Endothelial cell of umbilical vein (primary cell): ENCODE results near the gene CEP20. TPM values are rescaled to one million over a fixed set of nuclear protein-coding genes. Genes with fewer than 3 reads are reported as not detected.

Experiments
- BruUV-seq: library from RNA; stranded (reverse); fragments of 400-500 nt; replicated peaks from 2 replicates; lab custom pipeline; 2021; lab: Mats Ljungman, UMichigan
- CTCF ChIA-PET: fragments of 300-600, 350-600 bp; sonication (Branson Sonifier 250); formaldehyde crosslinking; loops from one replicate; lab custom pipeline; 2021; ENCODE audit warnings: antibody characterized with exemption, inconsistent platforms; lab: Charles Lee
- POLR2A ChIA-PET: fragments of 300-600, 350-600 bp; sonication (Branson Sonifier 250); formaldehyde crosslinking; loops from one replicate; lab custom pipeline; 2021; ENCODE audit warnings: antibody characterized with exemption, inconsistent platforms; lab: Charles Lee
- DNase-seq: peaks from one replicate; pipeline ENCODE4 v3.0.0-alpha.2; 2011; ENCODE audit warnings: low read depth, low spot score
- FAIRE-seq: peaks from 2 replicates; lab custom pipeline; 2011; peaks lifted over from hg19 to GRCh38; lab: Jason Lieb, UNC
- H2AFZ ChIP-seq: 2 replicates; pipeline ENCODE4 v1.6.0; 2012; ENCODE audit warnings: low read depth, low read length, control low read depth, inconsistent platforms
- H3K27ac ChIP-seq: 2 replicates; pipeline ENCODE4 v1.5.1; 2011; ENCODE audit warnings: low read depth, mild to moderate bottlenecking, control low read depth, low read length, moderate library complexity; ENCODE audit not compliant: insufficient read depth
- H3K27me3 ChIP-seq, 2 experiments: 2 replicates each; pipeline versions ENCODE4 v1.6.0 to v1.6.1; 2011; ENCODE audit warnings: low read length in 2 of 2, mixed read lengths in 1 of 2; ENCODE audit not compliant: control insufficient read depth in 2 of 2, insufficient read depth in 2 of 2
- H3K36me3 ChIP-seq, 2 experiments: 2 replicates in 1 of 2; 3 replicates in 1 of 2; pipeline ENCODE4 v1.5.1; 2011; ENCODE audit warnings: low read length in 2 of 2, mild to moderate bottlenecking in 1 of 2, moderate library complexity in 1 of 2; ENCODE audit not compliant: control insufficient read depth in 2 of 2, insufficient read depth in 2 of 2; ENCODE audit errors: extremely low read depth in 1 of 2
- H3K4me1 ChIP-seq: 3 replicates; pipeline ENCODE4 v1.5.1; 2011; ENCODE audit warnings: mild to moderate bottlenecking, low read length; ENCODE audit not compliant: control insufficient read depth, insufficient read depth; ENCODE audit errors: extremely low read depth
- H3K4me2 ChIP-seq: 2 replicates; pipeline ENCODE4 v1.6.1; 2011; ENCODE audit warnings: low read length, control low read depth, mixed read lengths; ENCODE audit not compliant: insufficient read depth
- H3K4me3 ChIP-seq, 3 experiments: fragments of 200-600 bp in 1 of 3; sonication (generic), shearing (Covaris generic) in 1 of 3; replicated peaks in 1 of 3; 2 replicates each; pipeline ENCODE4 v1.5.1; 2011 to 2016; ENCODE audit warnings: control low read depth in 3 of 3, low read length in 3 of 3, mild to moderate bottlenecking in 2 of 3, inconsistent platforms in 1 of 3, low read depth in 1 of 3, moderate library complexity in 1 of 3; ENCODE audit not compliant: insufficient read depth in 1 of 3
- H3K79me2 ChIP-seq: 2 replicates; pipeline ENCODE4 v1.6.0; 2012; ENCODE audit warnings: low read length, inconsistent platforms; ENCODE audit not compliant: control insufficient read depth, insufficient read depth
- H3K9ac ChIP-seq: replicated peaks from 2 replicates; pipeline ENCODE3; 2011; ENCODE audit warnings: low read length, control low read depth; ENCODE audit not compliant: insufficient read depth; ENCODE audit errors: extremely low read depth
- H3K9me1 ChIP-seq: replicated peaks from 3 replicates; pipeline ENCODE4 v1.6.0; 2011; ENCODE audit warnings: mild to moderate bottlenecking, low read length; ENCODE audit not compliant: control insufficient read depth, insufficient read depth; ENCODE audit errors: extremely low read depth
- H3K9me3 ChIP-seq: replicated peaks from 2 replicates; pipeline ENCODE4 v1.5.1; 2012; ENCODE audit warnings: low read length, inconsistent platforms; ENCODE audit not compliant: control insufficient read depth, insufficient read depth
- H4K20me1 ChIP-seq: replicated peaks from 2 replicates; pipeline ENCODE3; 2011; ENCODE audit warnings: mild to moderate bottlenecking, low read length; ENCODE audit not compliant: control insufficient read depth, insufficient read depth; ENCODE audit errors: extremely low read depth
- GATA2 ChIP-seq: IDR thresholded peaks from 2 replicates; pipeline ENCODE4 v1.7.0; 2011; ENCODE audit warnings: low read depth, mild to moderate bottlenecking, moderate library complexity, mixed read lengths, low read length; ENCODE audit not compliant: insufficient read length, insufficient read depth
- MAX ChIP-seq: IDR thresholded peaks from 2 replicates; pipeline ENCODE4 v1.6.1; 2011; ENCODE audit not compliant: insufficient read depth, insufficient read length
- MYC ChIP-seq: IDR thresholded peaks from one replicate; pipeline ENCODE4 v1.6.1; 2011; ENCODE audit warnings: mild to moderate bottlenecking, low read depth, low read length
- POLR2A ChIP-seq: IDR thresholded peaks from 2 replicates; pipeline ENCODE4 v1.6.1; 2012; ENCODE audit warnings: low read depth, mild to moderate bottlenecking, control low read depth, low read length
- dilution Hi-C: fragments of 300-500 bp; cut with MboI; formaldehyde crosslinking; loops from one replicate; pipeline ENCODE4 v1.15.0; 2019; ENCODE audit warnings: low sequenced_read_pairs; ENCODE audit not compliant: extremely low pct_ligation_motif_present
- intact Hi-C: fragments of 100-400 bp; cut with micrococcal nuclease; formaldehyde crosslinking; loops from one replicate; pipeline ENCODE4 v1.10.0; 2022
- polyA plus RNA-seq, 4 experiments: library from polyadenylated mRNA; depleted of rRNA in 3 of 4; stranded (reverse) in 3 of 4; unstranded in 1 of 4; fragments of >200 nt; gene quantifications; 2 replicates each; pipeline versions ENCODE4 v1.2.1 to v1.2.3, GENCODE V29; 2011 to 2012; ENCODE audit warnings: missing spikeins in 1 of 4
- total RNA-seq: library from RNA; stranded (reverse); gene quantifications from 2 replicates; pipeline ENCODE4 v1.2.3, GENCODE V29; 2021

Gene CEP20
- total and polyA plus RNA-seq, 2 donors (not counting 3 experiments of a cell fraction or from before 2014, with no cell fraction given) = 9.5 to 28.0 TPM

GRCh38 chr16:15898654-15899053 is 10.3 kb upstream of the CEP20 start:
- CTCF ChIA-PET = interaction anchor here (1.7 to 4.1 kb wide), 2 partner anchors 24 to 76 kb away, joined by 5 to 17 read pairs; no protein-coding TSS in a partner anchor
- no peaks in the 10 kb centered on the region for H3K4me1 ChIP-seq
- H2AFZ ChIP-seq = no peak overlapping the region
- no peaks in the 10 kb centered on the region for H3K9me1 ChIP-seq
- no peak for TF ChIP-seq MYC
- no peak for TF ChIP-seq GATA2
- H4K20me1 ChIP-seq = no peaks in the 10 kb centered on the region
- BruUV-seq = no TSS peak
- H3K36me3 ChIP-seq = no peaks in the 10 kb centered on the region
- FAIRE-seq = no peak
- H3K79me2 ChIP-seq = no peaks in the 10 kb centered on the region
- no peaks in the 10 kb centered on the region for H3K9me3 ChIP-seq
- DNase-seq = no peak
- H3K4me3 ChIP-seq = no peak overlapping the region
- dilution Hi-C loops = no loop called here
- H3K27me3 ChIP-seq = no peaks in the 10 kb centered on the region
- intact Hi-C loops = no loop called here
- POLR2A ChIA-PET = no interaction called here
- H3K27ac ChIP-seq = no peak overlapping the region
- no peak overlapping the region for H3K4me2 ChIP-seq
- no peak overlapping the region for H3K9ac ChIP-seq

GRCh38 chr16:15897834-15898254 is 9.4 kb upstream of the CEP20 start:
- H3K4me2 ChIP-seq = no peak overlapping the region
- no TSS peak for BruUV-seq
- H3K27ac ChIP-seq = no peak overlapping the region
- ChIA-PET POLR2A (interaction anchor here (0.5 kb wide), 1 partner anchor 69 kb away, joined by 3 read pairs; no protein-coding TSS in a partner anchor), CTCF (interaction anchor here (1.1 to 4.1 kb wide), 2 partner anchors 10 to 23 kb away, joined by 4 to 17 read pairs; partner anchors contain the start of gene CEP20)
- TF ChIP-seq MYC = no peak
- no peak for TF ChIP-seq GATA2
- TF ChIP-seq MAX = no peak
- no peak for TF ChIP-seq POLR2A
- H3K9me3 ChIP-seq = no peaks in the 10 kb centered on the region
- no peaks in the 10 kb centered on the region for H3K27me3 ChIP-seq
- no peaks in the 10 kb centered on the region for H3K9me1 ChIP-seq
- H3K4me3 ChIP-seq = no peak overlapping the region
- H4K20me1 ChIP-seq = no peaks in the 10 kb centered on the region
- intact Hi-C loops (no loop called here), dilution Hi-C loops (no loop called here)
- no peaks in the 10 kb centered on the region for H3K36me3 ChIP-seq
- no peaks in the 10 kb centered on the region for H3K4me1 ChIP-seq
- no peaks in the 10 kb centered on the region for H3K79me2 ChIP-seq
- FAIRE-seq (no peak), DNase-seq (no peak)
- H2AFZ ChIP-seq = no peak overlapping the region
- no peak overlapping the region for H3K9ac ChIP-seq
